ENCODE results near the gene CCL22. TPM values are rescaled to one million over a fixed set of nuclear protein-coding genes. Genes with fewer than 3 reads are reported as not detected.

Gene CCL22
- 1 to 10 TPM in 1 of 2 donors, under 1 TPM in 1; 0.24 to 1.7 TPM for total RNA-seq

GRCh38 chr16:57358527-57359095 lies at the start of gene CCL22:
CCL22 (plus strand) TSS chr16:57358783; CDS start chr16:57358817, 34 bp downstream.
- DNase-seq: no peak
- no peak for TF ChIP-seq CTCF (IDR thresholded peaks at IDR 0.05)
- no peaks in the 10 kb centered on the region for H3K9me3 ChIP-seq
- H3K4me1 ChIP-seq: no peaks in the 10 kb centered on the region
- H3K9ac ChIP-seq (ENCODE audit: low read depth in 2 of 2, low read length in 2 of 2): no peak within 1 kb of the TSS
- H3K27me3 ChIP-seq: no peaks in the 10 kb centered on the region
- intact Hi-C loops (cut with DNase I): no loop called here
- no peak within 1 kb of the TSS for H3K27ac ChIP-seq
- H3K4me3 ChIP-seq: no peak within 1 kb of the TSS
- H3K36me3 ChIP-seq: no peaks in the 10 kb centered on the region

- intact Hi-C loops (cut with DNase I): no loop called here
- no peaks in the 10 kb centered on the region for H3K4me1 ChIP-seq
- peak; percentile 11 for DNase-seq
- no peak overlapping the region for H3K9ac ChIP-seq (ENCODE audit: low read depth in 2 of 2, low read length in 2 of 2)
- no peaks in the 10 kb centered on the region for H3K27me3 ChIP-seq
- H3K36me3 ChIP-seq: no peaks in the 10 kb centered on the region
- H3K9me3 ChIP-seq: no peaks in the 10 kb centered on the region
- H3K27ac ChIP-seq: no peak overlapping the region
- TF ChIP-seq CTCF (IDR thresholded peaks at IDR 0.05): no peak
- H3K4me3 ChIP-seq: no peak overlapping the region
Observed at GRCh38 chr16:57310801-57311200, 47.8 kb upstream of the CCL22 start.

GRCh38 chr16:57313509-57313908 lies 45.1 kb upstream of the CCL22 start:
- no peaks in the 10 kb centered on the region for H3K27me3 ChIP-seq
- H3K4me3 ChIP-seq: no peak overlapping the region
- intact Hi-C loops (cut with DNase I): no loop called here
- TF ChIP-seq CTCF (IDR thresholded peaks at IDR 0.05): no peak
- H3K36me3 ChIP-seq: no peaks in the 10 kb centered on the region
- H3K27ac ChIP-seq: no peak overlapping the region
- no peak for DNase-seq
- no peaks in the 10 kb centered on the region for H3K4me1 ChIP-seq
- no peaks in the 10 kb centered on the region for H3K9me3 ChIP-seq
- no peak overlapping the region for H3K9ac ChIP-seq (ENCODE audit: low read depth in 2 of 2, low read length in 2 of 2)

- no peak for TF ChIP-seq CTCF (IDR thresholded peaks at IDR 0.05)
- Histone ChIP-seq H3K4me3 (no peak overlapping the region), H3K27me3 (no peaks in the 10 kb centered on the region), H3K9ac (ENCODE audit: low read depth in 2 of 2, low read length in 2 of 2) (no peak overlapping the region), H3K36me3 (no peaks in the 10 kb centered on the region), H3K27ac (peak overlapping the region; percentile 16), H3K4me1 (no peaks in the 10 kb centered on the region), H3K9me3 (no peaks in the 10 kb centered on the region)
- DNase-seq: no peak
- intact Hi-C loops (cut with DNase I): no loop called here
Observed at GRCh38 chr16:57314161-57314785, 44.3 kb upstream of the CCL22 start.

GRCh38 chr16:57315416-57315815 lies 43.2 kb upstream of the CCL22 start:
- H3K4me3 ChIP-seq: no peak overlapping the region
- TF ChIP-seq CTCF (IDR thresholded peaks at IDR 0.05): no peak
- H3K9ac ChIP-seq (ENCODE audit: low read depth in 2 of 2, low read length in 2 of 2): no peak overlapping the region
- no peaks in the 10 kb centered on the region for H3K9me3 ChIP-seq
- no peak overlapping the region for H3K27ac ChIP-seq
- DNase-seq: no peak
- H3K27me3 ChIP-seq: no peaks in the 10 kb centered on the region
- intact Hi-C loops (cut with DNase I): no loop called here
- H3K4me1 ChIP-seq: no peaks in the 10 kb centered on the region
- no peaks in the 10 kb centered on the region for H3K36me3 ChIP-seq
